H54 (cell line): ENCODE results near the gene ALKAL2.
A peak's percentile ranks its signal among the peaks of the same experiment; 100 is the strongest.

ENCODE experiments used
- DNase-seq: peaks from one replicate; pipeline ENCODE4 v3.0.0; 2011; ENCODE audit warnings: low spot score, mixed read lengths; ENCODE audit not compliant: insufficient read length
- FAIRE-seq: peaks from 3 replicates; lab custom pipeline; 2011; peaks lifted over from hg19 to GRCh38; lab: Jason Lieb, UNC
- POLR2A ChIP-seq: IDR thresholded peaks from 2 replicates; pipeline ENCODE4 v1.6.1; 2011; ENCODE audit warnings: low read depth, mild to moderate bottlenecking, low read length

The ALKAL2 gene

GRCh38 chr2:269356-270030, 18.4 kb downstream of the ALKAL2 start:
- FAIRE-seq: no peak
- TF ChIP-seq POLR2A: no peak
- no peak for DNase-seq

DNA sequence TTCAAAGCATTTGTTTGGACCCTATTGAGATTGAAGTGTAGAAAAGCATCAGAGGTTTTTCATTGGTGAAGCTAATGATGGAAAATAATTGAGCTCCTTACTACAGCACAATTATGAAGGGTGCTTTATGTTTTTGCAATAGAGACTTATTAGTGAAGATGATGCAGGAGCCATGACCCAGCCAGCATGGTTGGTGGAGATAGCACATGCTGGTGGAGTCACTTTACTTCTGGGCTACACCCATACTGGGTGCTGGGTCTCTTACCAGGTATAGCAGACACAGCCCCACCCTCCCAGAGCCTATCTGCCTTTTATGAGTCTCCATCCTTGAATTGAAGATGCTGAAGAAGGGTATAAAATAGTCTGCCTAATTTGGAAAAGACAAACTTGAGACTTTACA, 19.6 kb downstream of the ALKAL2 start:
- no peak for FAIRE-seq
- DNase-seq: no peak
- TF ChIP-seq POLR2A: no peak

- TF ChIP-seq POLR2A: peak; percentile 93
- peak; percentile 77 for FAIRE-seq
- peak; percentile 97 for DNase-seq
These were observed 23.1 kb downstream of the ALKAL2 start, which contains the start of gene ACP1 for GRCh38 chr2:264493-265468. Gene ACP1, plus strand, starts transcription at chr2:264947. Its CDS starts 18 bp downstream, at chr2:264965.

GRCh38 chr2:263774-264492, 24.0 kb downstream of the ALKAL2 start, which contains the start of gene SH3YL1:
Gene SH3YL1, minus strand, starts transcription at chr2:264032. Its CDS starts 48 bp downstream, at chr2:263984.
- TF ChIP-seq POLR2A: no peak
- no peak for FAIRE-seq

DNA sequence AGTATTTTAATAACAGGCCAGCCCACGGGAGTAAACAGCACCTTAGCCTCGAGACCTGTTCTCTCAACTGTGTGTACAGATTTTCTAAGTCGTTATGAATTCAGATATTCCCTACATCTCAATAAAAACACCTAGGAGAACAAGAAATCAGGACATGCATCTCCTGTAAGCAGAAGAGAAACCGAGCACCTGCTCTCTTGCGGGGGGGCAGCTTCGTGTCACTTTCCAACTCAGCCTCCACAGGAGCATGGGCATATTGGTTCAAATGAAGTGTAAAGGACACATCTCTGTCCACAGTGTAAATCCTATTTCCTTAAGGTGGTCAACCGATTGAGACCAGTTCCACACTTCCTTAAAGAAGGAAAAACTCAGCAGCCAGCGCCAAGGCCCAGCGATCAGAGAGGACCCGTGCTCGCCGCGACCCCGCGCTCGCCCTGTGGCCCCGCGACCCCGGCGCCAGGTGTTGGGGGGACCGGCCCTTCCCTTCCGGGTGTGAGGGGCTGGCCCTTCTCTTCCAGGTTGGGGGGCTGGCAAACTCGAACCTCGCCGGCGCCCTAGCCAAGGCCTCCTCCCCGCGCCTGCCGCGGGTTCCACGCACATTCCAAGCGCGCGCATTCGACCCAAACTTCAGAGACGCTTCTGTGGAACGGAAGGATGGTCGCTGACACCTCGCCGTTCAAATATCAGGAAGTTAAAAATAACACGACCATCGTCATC, 24.7 kb downstream of the ALKAL2 start:
- TF ChIP-seq POLR2A: no peak
- no peak for DNase-seq
- FAIRE-seq: no peak

More at GRCh38 chr2:263774-264492, 24.0 kb downstream of the ALKAL2 start, which contains the start of gene SH3YL1:
- DNase-seq: no peak

GRCh38 chr2:262117-262516, 25.8 kb downstream of the ALKAL2 start:
- DNase-seq: no peak
- FAIRE-seq: no peak
- TF ChIP-seq POLR2A: no peak

DNA sequence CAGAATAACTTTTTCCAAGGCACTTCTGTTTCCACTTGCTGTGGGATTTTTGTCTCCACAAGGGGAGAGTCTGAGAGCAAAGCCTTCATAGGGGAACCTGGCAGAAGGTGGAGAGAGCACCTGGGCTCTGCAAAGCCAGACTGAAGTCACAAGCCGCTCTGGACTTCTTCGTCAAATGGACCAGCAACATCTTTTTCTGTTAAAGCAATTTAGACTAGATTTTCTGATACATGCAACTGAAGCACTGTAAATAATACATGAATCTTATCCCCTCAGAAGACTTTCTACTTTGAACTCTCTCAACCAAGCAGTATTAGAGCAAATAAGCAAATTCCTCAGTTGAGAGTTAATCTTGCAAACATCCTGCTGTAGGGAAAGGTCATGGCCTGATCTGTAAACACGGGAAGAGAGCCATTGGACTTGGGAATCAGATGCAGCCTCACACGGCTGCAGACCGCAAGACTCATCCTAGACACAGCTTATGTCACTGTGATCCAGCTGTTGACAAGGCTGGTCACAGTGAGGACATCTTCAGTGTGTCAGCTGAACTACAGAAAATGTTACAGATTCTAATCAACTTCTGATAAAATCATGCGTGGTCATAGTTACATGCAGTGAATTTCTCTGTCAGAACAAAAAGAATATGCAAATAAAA, 27.3 kb downstream of the ALKAL2 start:
- DNase-seq: no peak
- no peak for FAIRE-seq
- TF ChIP-seq POLR2A: no peak

DNA sequence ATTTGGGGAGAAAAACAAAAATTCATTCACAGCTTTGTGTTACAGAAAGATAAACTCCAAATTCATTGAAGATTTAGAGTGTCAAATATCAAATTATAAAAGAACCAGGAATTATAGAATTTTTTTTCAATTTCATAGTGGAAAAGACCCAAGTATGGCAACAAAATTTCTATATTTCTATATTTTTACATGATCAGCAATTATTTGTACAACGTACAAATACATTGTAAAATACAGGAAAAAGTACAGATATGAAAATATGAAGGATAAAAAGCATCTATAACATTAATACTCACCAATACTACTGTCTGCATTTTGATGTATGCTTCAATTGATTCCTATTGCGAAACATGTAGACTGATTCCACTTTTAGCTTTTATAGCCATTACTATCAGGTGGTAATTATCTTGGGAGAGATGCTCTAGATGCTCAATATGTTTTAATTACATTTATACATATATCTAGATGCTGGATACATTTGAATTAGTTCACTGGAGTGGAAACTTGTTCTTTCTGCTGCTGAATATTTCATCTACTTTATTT, 28.0 kb downstream of the ALKAL2 start:
- TF ChIP-seq POLR2A: no peak
- DNase-seq (no peak), FAIRE-seq (no peak)

GRCh38 chr2:258933-259332, 29.0 kb downstream of the ALKAL2 start:
- no peak for TF ChIP-seq POLR2A
- DNase-seq (no peak), FAIRE-seq (no peak)

GRCh38 chr2:257842-258241, 30.0 kb downstream of the ALKAL2 start:
- TF ChIP-seq POLR2A: no peak
- FAIRE-seq: no peak
- no peak for DNase-seq

- no peak for TF ChIP-seq POLR2A
- no peak for FAIRE-seq
- no peak for DNase-seq
These were observed 30.5 kb downstream of the ALKAL2 start for GRCh38 chr2:257429-257828.

DNA sequence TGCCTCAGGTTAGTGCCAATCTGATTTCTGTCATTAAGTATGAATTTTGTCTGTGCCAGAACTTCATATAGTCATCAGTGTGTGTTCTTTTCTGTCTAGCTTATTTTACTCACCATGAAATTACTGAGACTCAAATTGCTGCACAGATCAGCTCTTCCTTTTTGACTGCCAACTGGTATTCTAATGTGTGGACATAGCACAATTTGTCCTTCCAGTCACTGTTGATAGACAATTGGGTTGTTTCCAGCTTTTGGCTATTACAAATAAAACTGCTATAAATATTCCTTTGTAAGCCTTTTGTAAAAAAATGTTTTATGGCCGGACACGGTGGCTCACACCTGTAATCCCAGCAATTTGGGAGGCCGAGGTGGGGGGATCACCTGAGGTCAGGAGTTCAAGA, 31.8 kb downstream of the ALKAL2 start:
- DNase-seq (no peak), FAIRE-seq (no peak)
- TF ChIP-seq POLR2A: no peak
